GM19463 (cell line): Measurements from ENCODE around the gene S100A9.
"Not testable (repeated sequence)": the region's sequence is repeated elsewhere in the genome, so short reads cannot be mapped to it uniquely, and the experiment has no call there.

ENCODE experiments used
- ATAC-seq: cut with Tn5 transposase; IDR thresholded peaks from one replicate; pipeline ENCODE4 v1.9.1; 2021; ENCODE audit warnings: mild to moderate bottlenecking, moderate library complexity; ENCODE audit not compliant: unreplicated experiment

S100A9 gene

GRCh38 chr1:153357853-153358690, at the start of gene S100A9:
S100A9 (plus strand) TSS chr1:153357854; CDS start chr1:153358284, 430 bp downstream.
- no peak for ATAC-seq

GRCh38 chr1:153308540-153308939, 49.1 kb upstream of the S100A9 start:
- ATAC-seq: no peak

GRCh38 chr1:153309441-153309840, 48.2 kb upstream of the S100A9 start:
- no peak for ATAC-seq

GRCh38 chr1:153310526-153310925, 47.1 kb upstream of the S100A9 start:
- no peak for ATAC-seq

- no peak for ATAC-seq
Measured at GRCh38 chr1:153312570-153313186, 45.0 kb upstream of the S100A9 start, which contains the start of gene PGLYRP3. PGLYRP3 (minus strand) TSS chr1:153312952; CDS start chr1:153310665, 2,287 bp downstream.

- no peak for ATAC-seq
Measured at GRCh38 chr1:153313288-153313687, 44.4 kb upstream of the S100A9 start.

- not testable (repeated sequence) for ATAC-seq
Measured at GRCh38 chr1:153314388-153314787, 43.3 kb upstream of the S100A9 start.

GRCh38 chr1:153316013-153316412, 41.6 kb upstream of the S100A9 start:
- not testable (repeated sequence) for ATAC-seq

GRCh38 chr1:153318145-153318544, 39.5 kb upstream of the S100A9 start:
- ATAC-seq: not testable (repeated sequence)

- no peak for ATAC-seq
Measured at GRCh38 chr1:153322568-153322967, 35.1 kb upstream of the S100A9 start.

- ATAC-seq: no peak
Measured at GRCh38 chr1:153324912-153325311, 32.7 kb upstream of the S100A9 start.

- no peak for ATAC-seq
Measured at GRCh38 chr1:153333902-153334301, 23.8 kb upstream of the S100A9 start.

- no peak for ATAC-seq
Measured at GRCh38 chr1:153336650-153337049, 21.0 kb upstream of the S100A9 start.

GRCh38 chr1:153337980-153338853, 19.4 kb upstream of the S100A9 start:
- ATAC-seq: no peak

GRCh38 chr1:153339802-153340201, 17.9 kb upstream of the S100A9 start:
- no peak for ATAC-seq

- ATAC-seq: no peak
Measured at GRCh38 chr1:153340356-153340755, 17.3 kb upstream of the S100A9 start.

GRCh38 chr1:153341431-153341934, 16.2 kb upstream of the S100A9 start:
- no peak for ATAC-seq

GRCh38 chr1:153342178-153342577, 15.5 kb upstream of the S100A9 start:
- ATAC-seq: no peak

GRCh38 chr1:153343040-153343681, 14.5 kb upstream of the S100A9 start:
- ATAC-seq: no peak
